Femur (tissue), 1 donor: Measurements from ENCODE around the gene PPP2R3B.
"Not testable (repeated sequence)": the region's sequence is repeated elsewhere in the genome, so short reads cannot be mapped to it uniquely, and the experiment has no call there.

Experiments
- DNase-seq: peaks from one replicate; pipeline ENCODE4 v3.0.0-alpha.2; 2017

The PPP2R3B gene

GRCh38 chrX:386768-387575 is at the start of gene PPP2R3B:
Gene PPP2R3B, minus strand, starts transcription at chrX:386907. Its CDS starts 216 bp downstream, at chrX:386691.
- peak; percentile 100 for DNase-seq

GRCh38 chrX:435536-436122 is 48.9 kb upstream of the PPP2R3B start:
- DNase-seq, result no peak

GRCh38 chrX:434946-435345 is 48.2 kb upstream of the PPP2R3B start:
- no peak for DNase-seq

- no peak for DNase-seq
Observed at GRCh38 chrX:433771-434170, 47.1 kb upstream of the PPP2R3B start.

- DNase-seq, result not testable (repeated sequence)
Observed at GRCh38 chrX:432666-433065, 46.0 kb upstream of the PPP2R3B start.

GRCh38 chrX:431492-432111 is 44.9 kb upstream of the PPP2R3B start:
- DNase-seq, result no peak

GRCh38 chrX:431056-431455 is 44.3 kb upstream of the PPP2R3B start:
- no peak for DNase-seq

GRCh38 chrX:429266-429825 is 42.6 kb upstream of the PPP2R3B start:
- DNase-seq, result no peak

- peak; percentile 72 for DNase-seq
Observed at GRCh38 chrX:427812-428725, 41.4 kb upstream of the PPP2R3B start.

- DNase-seq, result no peak
Observed at GRCh38 chrX:426881-427280, 40.2 kb upstream of the PPP2R3B start.

GRCh38 chrX:425056-425455 is 38.3 kb upstream of the PPP2R3B start:
- no peak for DNase-seq

GRCh38 chrX:421646-422391 is 35.1 kb upstream of the PPP2R3B start:
- DNase-seq, result no peak

GRCh38 chrX:420496-421223 is 34.0 kb upstream of the PPP2R3B start:
- DNase-seq, result no peak

- peak; percentile 77 for DNase-seq
Observed at GRCh38 chrX:418927-419729, 32.4 kb upstream of the PPP2R3B start.

- not testable (repeated sequence) for DNase-seq
Observed at GRCh38 chrX:415498-415897, 28.8 kb upstream of the PPP2R3B start.

- peak; percentile 86 for DNase-seq
Observed at GRCh38 chrX:413322-414201, 26.9 kb upstream of the PPP2R3B start.

GRCh38 chrX:410296-410695 is 23.6 kb upstream of the PPP2R3B start:
- no peak for DNase-seq

- no peak for DNase-seq
Observed at GRCh38 chrX:405149-405548, 18.4 kb upstream of the PPP2R3B start.

GRCh38 chrX:404656-405055 is 17.9 kb upstream of the PPP2R3B start:
- DNase-seq, result no peak
